Liver (tissue), 9 donors: ENCODE results near the gene TESMIN. TPM values are rescaled to one million over a fixed set of nuclear protein-coding genes. Genes with fewer than 3 reads are reported as not detected.

Source experiments
- DNase-seq: peaks from one replicate; pipeline ENCODE4 v3.0.0-alpha.2; 2017; ENCODE audit warnings: low spot score
- H3K27ac ChIP-seq, 2 donors: one replicate each; pipeline ENCODE4 v1.7.0; 2013; ENCODE audit warnings: inconsistent platforms in 2 of 2, low read length in 2 of 2, control low read depth in 1 of 2, low read depth in 1 of 2, mild to moderate bottlenecking in 1 of 2
- H3K27me3 ChIP-seq, 4 donors: one replicate each; pipeline versions ENCODE4 v1.6.1 to v1.7.0; 2013; ENCODE audit warnings: low read length in 3 of 4, inconsistent platforms in 1 of 4, mild to moderate bottlenecking in 1 of 4, moderate library complexity in 1 of 4; ENCODE audit not compliant: control insufficient read depth in 4 of 4, insufficient read depth in 4 of 4
- H3K36me3 ChIP-seq, 4 donors: one replicate each; pipeline versions ENCODE4 v1.6.1 to v1.7.0; 2013; ENCODE audit warnings: low read length in 3 of 4, mild to moderate bottlenecking in 3 of 4, low read depth in 1 of 4, moderate library complexity in 1 of 4; ENCODE audit not compliant: control insufficient read depth in 4 of 4, insufficient read depth in 3 of 4
- H3K4me1 ChIP-seq, 4 donors: one replicate each; pipeline versions ENCODE4 v1.6.1 to v1.7.0; 2013; ENCODE audit warnings: low read length in 3 of 4, mild to moderate bottlenecking in 3 of 4, moderate library complexity in 1 of 4; ENCODE audit not compliant: control insufficient read depth in 4 of 4, insufficient read depth in 4 of 4
- H3K4me3 ChIP-seq, 3 donors: one replicate each; pipeline versions ENCODE4 v1.6.1 to v1.7.0; 2013; ENCODE audit warnings: low read length in 3 of 3, control low read depth in 1 of 3, low read depth in 1 of 3, mild to moderate bottlenecking in 1 of 3
- H3K9ac ChIP-seq, 2 donors: one replicate each; pipeline ENCODE4 v1.7.0; 2013; ENCODE audit warnings: low read length in 2 of 2, mild to moderate bottlenecking in 2 of 2, moderate library complexity in 2 of 2, control low read depth in 1 of 2, low read depth in 1 of 2
- H3K9me3 ChIP-seq, 4 donors: one replicate each; pipeline versions ENCODE4 v1.6.1 to v1.7.0; 2013; ENCODE audit warnings: low read length in 3 of 4; ENCODE audit not compliant: control insufficient read depth in 4 of 4
- ATF3 ChIP-seq: IDR thresholded peaks from 2 replicates; pipeline ENCODE4 v1.6.1; 2016; ENCODE audit warnings: antibody characterized with exemption
- CTCF ChIP-seq: fragments of 150-350 bp; IDR thresholded peaks from 2 replicates; pipeline ENCODE4 v1.5.1; 2017; ENCODE audit warnings: improper control_type of control experiment, low read depth, low read length; ENCODE audit not compliant: missing input control
- EGR1 ChIP-seq, 2 donors: IDR thresholded peaks; 2 replicates each; pipeline ENCODE4 v1.6.1; 2016 to 2018; ENCODE audit warnings: antibody characterized with exemption in 2 of 2, low read depth in 2 of 2
- FOXA1 ChIP-seq: IDR thresholded peaks from 2 replicates; pipeline ENCODE4 v1.6.1; 2016; ENCODE audit warnings: antibody characterized with exemption
- FOXA2 ChIP-seq: IDR thresholded peaks from 2 replicates; pipeline ENCODE4 v1.6.1; 2016; ENCODE audit warnings: antibody characterized with exemption
- GABPA ChIP-seq, 2 donors: IDR thresholded peaks in 1 of 2; conservative IDR thresholded peaks in 1 of 2; 2 replicates each; pipeline ENCODE4 v1.6.1; 2016; ENCODE audit warnings: antibody characterized with exemption in 2 of 2, mild to moderate bottlenecking in 1 of 2, moderate library complexity in 1 of 2
- HNF4A ChIP-seq, 2 donors: conservative IDR thresholded peaks; 2 replicates each; pipeline ENCODE4 v1.6.1; 2016; ENCODE audit warnings: antibody characterized with exemption in 2 of 2, mild to moderate bottlenecking in 2 of 2
- HNF4G ChIP-seq: IDR thresholded peaks from 2 replicates; pipeline ENCODE4 v1.6.1; 2016; ENCODE audit warnings: antibody characterized with exemption
- JUND ChIP-seq, 2 donors: IDR thresholded peaks; 2 replicates each; pipeline ENCODE4 v1.6.1; 2016; ENCODE audit warnings: antibody characterized with exemption in 2 of 2
- NR2F2 ChIP-seq: IDR thresholded peaks from 2 replicates; pipeline ENCODE4 v1.6.1; 2016; ENCODE audit warnings: antibody characterized with exemption
- RAD21 ChIP-seq, 2 donors: IDR thresholded peaks; 2 replicates each; pipeline ENCODE4 v1.6.1; 2016; ENCODE audit warnings: antibody characterized with exemption in 2 of 2, mild to moderate bottlenecking in 2 of 2
- REST ChIP-seq: IDR thresholded peaks from 2 replicates; pipeline ENCODE4 v1.6.1; 2016; ENCODE audit warnings: antibody characterized with exemption, mild to moderate bottlenecking
- SP1 ChIP-seq: IDR thresholded peaks from 2 replicates; pipeline ENCODE4 v1.6.1; 2018; ENCODE audit warnings: antibody characterized with exemption, mild to moderate bottlenecking
- TAF1 ChIP-seq: conservative IDR thresholded peaks from 2 replicates; pipeline ENCODE4 v1.6.1; 2016; ENCODE audit warnings: antibody characterized with exemption, mild to moderate bottlenecking
- YY1 ChIP-seq: IDR thresholded peaks from 2 replicates; pipeline ENCODE4 v1.6.1; 2016; ENCODE audit warnings: antibody characterized with exemption, mild to moderate bottlenecking
- ZBTB33 ChIP-seq: IDR thresholded peaks from 2 replicates; pipeline ENCODE4 v1.6.1; 2016; ENCODE audit warnings: antibody characterized with exemption
- WGBS: extraction: QIAGEN DNeasy Blood & Tissue Kit; methylation state at CpG from one replicate; pipeline ENCODE4 v1.1.7; 2013; 5-methylcytosine and 5-hydroxymethylcytosine counted together
- polyA plus RNA-seq, 2 donors: library from polyadenylated mRNA; stranded (reverse) in 1 of 2; unstranded in 1 of 2; fragments of 200-250 nt in 1 of 2; fragments of >200 nt in 1 of 2; fragmentation: Nextera tagmentation in 1 of 2; extraction: Ambion mirVana in 1 of 2; gene quantifications; one replicate each; pipeline versions ENCODE4 v1.2.1 to v1.2.3, GENCODE V29; 2013 to 2015
- total RNA-seq, 2 donors: library from RNA; depleted of rRNA; stranded (reverse); fragments of >200 nt; gene quantifications; one replicate each; pipeline ENCODE4 v1.2.3, GENCODE V29; 2014
- TF ChIP-seq, protein P1 (sequence below): IDR thresholded peaks from 2 replicates; pipeline ENCODE4 v1.6.1; 2016; ENCODE audit warnings: antibody characterized with exemption
- donor health status: healthy.
- donor health status: healthy.
- donor health status: healthy.
- donor health status: healthy.
- donor health status: healthy.

Gene TESMIN
- total and polyA plus RNA-seq, 4 donors = 0.27 to 2.5 (median 0.62) TPM

- no peak for DNase-seq
- H3K4me3 ChIP-seq = no peak overlapping the region
- no peak overlapping the region for H3K9ac ChIP-seq
- H3K27ac ChIP-seq = no peak overlapping the region
- WGBS = 98% methylated on average over 3 of the region's 3 CpGs
- no peaks in the 10 kb centered on the region for H3K4me1 ChIP-seq
- no peaks in the 10 kb centered on the region for H3K36me3 ChIP-seq
- H3K27me3 ChIP-seq = no peaks in the 10 kb centered on the region
- H3K9me3 ChIP-seq = no peaks in the 10 kb centered on the region
- TF ChIP-seq FOXA1 (no peak), CTCF (no peak), HNF4A (conservative IDR thresholded peaks at IDR 0.05) (no peak), JUND (IDR thresholded peaks at IDR 0.05) (no peak), ATF3 (no peak), FOXA2 (no peak), YY1 (no peak), GABPA (IDR thresholded peaks at IDR 0.05 in 1 of 2, conservative IDR thresholded peaks at IDR 0.05 in 1 of 2) (no peak), EGR1 (IDR thresholded peaks at IDR 0.05; ENCODE audit: low read depth in 2 of 2) (no peak)
Measured at GRCh38 chr11:68743539-68743938, 7.8 kb downstream of the TESMIN start.

DNA sequence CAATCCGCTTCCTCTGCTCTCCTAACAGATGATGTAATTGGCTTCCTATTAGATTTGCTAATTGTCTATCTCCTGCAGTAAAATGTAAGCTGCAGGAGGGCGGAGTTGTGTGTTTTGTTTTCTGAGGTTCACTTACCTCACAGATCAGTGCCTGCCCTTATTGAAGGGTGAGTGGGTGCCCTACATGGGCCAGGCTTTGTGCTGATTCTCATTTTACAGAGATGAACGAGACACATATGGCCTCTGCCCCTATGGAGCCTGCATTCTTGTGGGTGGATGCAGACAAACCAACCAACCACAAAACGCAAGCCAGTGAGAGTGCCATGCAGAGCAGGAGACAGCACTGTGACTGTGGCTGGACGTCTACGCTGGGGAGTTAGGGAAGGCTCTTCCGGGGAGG, 9.9 kb downstream of the TESMIN start:
- WGBS = 89% methylated on average over 7 of the region's 7 CpGs
- TF ChIP-seq SP1 (no peak), NR2F2 (no peak), REST (no peak), YY1 (no peak), ZBTB33 (no peak), HNF4A (conservative IDR thresholded peaks at IDR 0.05) (no peak), HNF4G (no peak), GABPA (IDR thresholded peaks at IDR 0.05 in 1 of 2, conservative IDR thresholded peaks at IDR 0.05 in 1 of 2) (no peak), TAF1 (no peak), JUND (IDR thresholded peaks at IDR 0.05) (no peak), ATF3 (no peak), FOXA1 (no peak), EGR1 (IDR thresholded peaks at IDR 0.05; ENCODE audit: low read depth in 2 of 2) (no peak), CTCF (no peak), RAD21 (IDR thresholded peaks at IDR 0.05) (no peak)
- TF ChIP-seq, protein P1, sequence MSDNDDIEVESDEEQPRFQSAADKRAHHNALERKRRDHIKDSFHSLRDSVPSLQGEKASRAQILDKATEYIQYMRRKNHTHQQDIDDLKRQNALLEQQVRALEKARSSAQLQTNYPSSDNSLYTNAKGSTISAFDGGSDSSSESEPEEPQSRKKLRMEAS = no peak
- Histone ChIP-seq H3K9ac (no peak overlapping the region), H3K9me3 (no peaks in the 10 kb centered on the region), H3K4me1 (no peaks in the 10 kb centered on the region), H3K27me3 (no peaks in the 10 kb centered on the region), H3K4me3 (no peak overlapping the region), H3K27ac (no peak overlapping the region), H3K36me3 (no peaks in the 10 kb centered on the region)
- no peak for DNase-seq
